Mucosa of rectum (tissue), 2 donors: ENCODE data around the gene GMEB2.

Source experiments
- H3K27ac ChIP-seq, 2 donors: one replicate each; pipeline ENCODE4 v1.7.0; 2013; ENCODE audit warnings: inconsistent platforms in 2 of 2, low read depth in 2 of 2, low read length in 2 of 2
- H3K27me3 ChIP-seq, 2 donors: one replicate each; pipeline ENCODE4 v1.7.0; 2013; ENCODE audit warnings: low read length in 2 of 2; ENCODE audit not compliant: control insufficient read depth in 2 of 2, insufficient read depth in 2 of 2
- H3K36me3 ChIP-seq, 2 donors: one replicate each; pipeline ENCODE4 v1.7.0; 2013; ENCODE audit warnings: low read length in 2 of 2; ENCODE audit not compliant: control insufficient read depth in 2 of 2, insufficient read depth in 2 of 2
- H3K4me1 ChIP-seq, 2 donors: one replicate each; pipeline ENCODE4 v1.7.0; 2013; ENCODE audit warnings: low read length in 2 of 2, mild to moderate bottlenecking in 1 of 2; ENCODE audit not compliant: control insufficient read depth in 2 of 2, insufficient read depth in 2 of 2
- H3K4me3 ChIP-seq, 2 donors: one replicate each; pipeline ENCODE4 v1.7.0; 2013; ENCODE audit warnings: low read length in 2 of 2
- H3K9ac ChIP-seq, 2 donors: one replicate each; pipeline ENCODE4 v1.7.0; 2013; ENCODE audit warnings: low read length in 2 of 2, low read depth in 1 of 2, mild to moderate bottlenecking in 1 of 2
- H3K9me3 ChIP-seq, 2 donors: one replicate each; pipeline ENCODE4 v1.7.0; 2013; ENCODE audit warnings: low read length in 2 of 2; ENCODE audit not compliant: control insufficient read depth in 2 of 2
- donor health status: healthy.
- donor health status: Normal muscosa, but diverticular disease.

Gene GMEB2

DNA sequence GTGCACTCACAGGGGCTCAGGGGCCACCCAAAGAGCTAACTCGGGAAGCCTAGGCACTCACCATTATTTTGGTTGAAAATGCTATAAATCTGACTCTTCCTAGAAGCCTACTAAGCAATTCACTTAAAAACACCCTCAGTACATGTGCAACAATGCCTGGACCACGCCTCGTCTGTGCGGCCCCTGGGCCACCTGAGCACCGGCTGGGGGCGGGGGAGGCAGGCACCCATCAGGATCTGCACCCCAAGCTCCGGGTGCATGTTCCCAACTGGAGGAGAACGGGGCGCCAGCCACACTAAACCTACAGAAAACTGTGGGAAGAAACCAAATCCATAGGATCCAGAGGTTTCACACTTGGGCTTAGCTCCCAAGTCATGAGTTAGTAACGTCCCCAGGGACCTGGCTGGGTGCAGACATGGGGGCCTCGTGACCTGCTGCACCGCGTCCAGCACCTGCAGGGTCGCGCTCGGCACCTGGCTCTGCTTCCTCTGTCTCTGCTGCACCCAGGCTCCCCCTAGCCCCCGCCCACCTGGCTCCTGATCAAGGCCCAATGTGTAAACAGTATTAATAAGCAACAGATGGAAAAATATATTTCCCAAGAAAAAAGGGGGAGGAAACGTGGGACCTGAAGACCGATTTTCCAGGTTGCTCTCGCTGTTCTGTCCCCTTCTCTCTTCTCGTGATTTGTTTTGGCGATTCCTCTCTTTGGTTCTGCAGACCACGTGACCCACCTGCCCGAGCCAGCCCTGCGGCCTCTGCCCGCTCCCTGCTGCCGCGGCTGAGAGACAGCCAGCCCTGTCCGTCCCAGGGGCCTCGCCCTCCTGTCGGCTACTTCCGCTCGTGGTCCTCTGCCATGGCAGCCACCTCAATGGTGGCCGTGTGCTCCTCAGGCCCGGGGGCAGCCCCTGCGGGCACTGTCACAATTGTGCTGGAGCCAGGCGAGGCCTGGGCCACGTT is 37.4 kb downstream of the GMEB2 start:
- Histone ChIP-seq H3K27ac (no peak overlapping the region), H3K36me3 (peaks cover 25 to 37% of the 10 kb centered on the region in 2 donors), H3K9ac (no peak overlapping the region), H3K4me3 (no peak overlapping the region), H3K9me3 (no peaks in the 10 kb centered on the region), H3K4me1 (no peaks in the 10 kb centered on the region), H3K27me3 (no peaks in the 10 kb centered on the region)

- H3K9me3 ChIP-seq, result no peaks in the 10 kb centered on the region
- H3K4me3 ChIP-seq, result no peak overlapping the region
- no peak overlapping the region for H3K9ac ChIP-seq
- no peaks in the 10 kb centered on the region for H3K27me3 ChIP-seq
- peaks cover 25 to 33% of the 10 kb centered on the region in 2 donors for H3K36me3 ChIP-seq
- no peak overlapping the region for H3K27ac ChIP-seq
- H3K4me1 ChIP-seq, result no peaks in the 10 kb centered on the region
These were observed 38.3 kb downstream of the GMEB2 start for GRCh38 chr20:63588641-63589041.

GRCh38 chr20:63587776-63588591 is 38.9 kb downstream of the GMEB2 start:
- no peak overlapping the region for H3K4me3 ChIP-seq
- H3K27me3 ChIP-seq, result no peaks in the 10 kb centered on the region
- no peaks in the 10 kb centered on the region for H3K9me3 ChIP-seq
- H3K4me1 ChIP-seq, result no peaks in the 10 kb centered on the region
- peaks cover 25 to 30% of the 10 kb centered on the region in 2 donors for H3K36me3 ChIP-seq
- H3K27ac ChIP-seq, result no peak overlapping the region
- no peak overlapping the region for H3K9ac ChIP-seq

DNA sequence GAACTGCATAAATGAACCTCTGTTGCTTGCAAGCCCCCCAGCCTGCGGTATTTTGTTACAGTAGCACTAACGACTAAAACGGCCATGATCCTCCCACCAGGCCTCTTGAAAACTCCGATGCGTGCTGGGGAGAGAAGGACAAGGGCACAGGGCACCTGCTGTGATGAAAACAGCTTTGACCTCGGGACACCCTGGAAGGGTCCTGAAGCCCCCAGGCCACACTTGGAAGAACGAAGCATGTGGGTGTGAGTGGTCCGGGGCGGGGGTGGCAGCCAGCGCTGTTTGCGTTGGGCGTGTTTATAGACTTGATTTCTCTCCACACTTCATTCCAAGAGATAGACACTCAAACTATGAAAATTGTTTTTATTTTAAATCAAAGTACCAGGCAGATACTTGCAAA is 39.6 kb downstream of the GMEB2 start:
- Histone ChIP-seq H3K27me3 (no peaks in the 10 kb centered on the region), H3K9ac (no peak overlapping the region), H3K4me1 (no peaks in the 10 kb centered on the region), H3K36me3 (peaks cover 20 to 22% of the 10 kb centered on the region in 2 donors), H3K27ac (no peak overlapping the region), H3K4me3 (no peak overlapping the region), H3K9me3 (no peaks in the 10 kb centered on the region)

DNA sequence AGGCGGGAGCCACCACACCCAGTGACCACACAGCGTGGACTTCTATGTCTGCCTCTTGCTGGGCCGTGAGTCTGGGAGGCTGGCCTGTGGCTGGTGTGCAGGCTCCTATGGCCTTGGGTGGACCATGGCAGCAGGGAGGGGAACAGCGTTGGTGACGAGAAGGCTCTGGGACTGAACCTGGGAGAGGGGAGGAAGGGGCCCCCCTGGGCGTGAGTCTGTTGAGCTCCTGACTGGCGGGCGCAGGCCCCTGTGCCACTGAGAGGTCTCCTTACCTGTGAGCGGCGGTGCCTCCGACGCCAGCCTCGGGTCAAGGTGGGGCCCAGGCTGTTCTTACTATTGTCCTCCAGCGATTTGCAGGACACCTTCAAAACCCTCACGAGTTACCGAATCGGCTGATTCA is 40.1 kb downstream of the GMEB2 start:
- Histone ChIP-seq H3K27me3 (no peaks in the 10 kb centered on the region), H3K4me3 (no peak overlapping the region), H3K9ac (no peak overlapping the region), H3K27ac (no peak overlapping the region), H3K9me3 (no peaks in the 10 kb centered on the region), H3K36me3 (peaks cover 17 to 18% of the 10 kb centered on the region in 2 donors), H3K4me1 (no peaks in the 10 kb centered on the region)

DNA sequence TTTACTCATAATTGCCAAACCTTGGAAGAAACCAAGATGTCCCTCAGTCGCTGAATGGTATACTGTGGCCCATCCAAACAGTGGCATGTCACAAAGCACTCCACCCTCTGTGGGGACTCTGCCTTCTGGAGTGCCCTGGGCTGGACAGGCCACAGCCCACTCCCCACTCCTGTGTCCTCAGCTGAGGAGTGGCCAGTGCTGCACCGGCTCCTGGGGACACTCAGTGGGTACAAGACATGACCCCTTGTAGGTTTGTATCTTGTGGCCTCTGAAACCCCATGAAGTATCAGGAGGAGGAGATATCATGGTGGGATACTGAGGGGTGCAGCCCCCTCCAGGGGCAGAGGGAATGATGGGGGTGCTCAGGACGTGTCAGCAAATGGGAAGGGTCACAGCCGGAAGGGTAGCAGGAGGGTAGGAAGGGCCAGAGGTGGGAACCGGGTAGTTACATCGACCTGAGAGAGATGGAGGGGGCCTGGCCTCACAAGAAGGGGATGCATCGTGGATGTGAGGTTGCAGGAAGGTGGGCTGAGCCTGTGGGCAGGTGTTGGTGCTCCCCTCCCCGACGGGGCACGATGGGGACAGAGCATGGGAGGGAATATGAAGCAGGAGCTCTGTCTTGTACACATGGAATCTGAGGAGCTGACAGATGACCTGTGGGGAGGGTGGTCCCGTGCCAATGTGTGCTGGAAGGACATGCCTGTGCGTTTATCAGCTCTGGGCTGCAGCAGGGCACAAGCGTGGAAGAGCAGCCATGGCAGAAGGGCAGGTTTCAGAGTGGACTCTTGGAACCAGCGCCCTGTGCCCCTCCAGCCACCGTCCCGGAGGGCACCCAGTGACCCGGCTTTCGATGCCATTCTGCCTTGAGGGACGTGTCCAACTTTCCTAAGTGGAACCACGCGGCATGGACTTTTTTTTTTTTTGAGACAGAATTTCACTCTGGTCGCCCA is 41.0 kb downstream of the GMEB2 start:
- Histone ChIP-seq H3K36me3 (peaks cover 13% of the 10 kb centered on the region in 2 donors), H3K4me3 (no peak overlapping the region), H3K27me3 (no peaks in the 10 kb centered on the region), H3K9me3 (no peaks in the 10 kb centered on the region), H3K4me1 (no peaks in the 10 kb centered on the region), H3K27ac (no peak overlapping the region), H3K9ac (no peak overlapping the region)

DNA sequence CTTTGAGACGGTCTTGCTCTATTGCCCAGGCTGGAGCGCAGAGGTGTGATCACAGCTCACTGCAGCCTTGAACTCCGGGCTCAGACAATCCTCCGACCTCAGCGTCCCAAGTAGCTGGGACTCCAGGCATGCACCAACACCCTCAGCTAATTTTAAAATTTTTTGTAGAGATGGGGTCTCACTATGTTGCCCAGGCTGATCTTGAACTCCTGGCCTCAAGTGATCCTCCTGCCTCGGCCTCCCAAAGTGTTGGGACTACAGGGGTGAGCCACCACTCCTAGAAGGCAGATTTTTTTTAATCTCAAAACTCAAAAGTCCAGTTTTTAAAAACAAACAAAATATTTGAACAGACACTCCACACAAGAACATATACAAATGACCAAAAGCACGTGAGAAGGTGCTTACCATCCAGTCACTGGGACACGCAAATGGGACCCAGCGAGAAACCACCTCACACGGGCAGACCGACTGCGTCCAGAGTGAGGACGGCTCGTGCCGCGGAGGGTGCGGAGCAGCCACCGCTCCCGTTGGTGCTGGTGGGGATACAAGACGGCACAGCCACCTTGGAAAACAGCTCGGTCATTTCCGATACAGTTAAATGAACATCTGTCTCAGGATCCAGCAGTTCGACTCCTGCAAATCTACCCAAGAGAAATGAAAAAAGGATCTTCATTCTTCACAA is 44.4 kb downstream of the GMEB2 start:
- Histone ChIP-seq H3K4me3 (no peak overlapping the region), H3K9ac (no peak overlapping the region), H3K4me1 (no peaks in the 10 kb centered on the region), H3K36me3 (no peaks in the 10 kb centered on the region), H3K27me3 (peaks cover 7 to 10% of the 10 kb centered on the region in 2 donors), H3K27ac (no peak overlapping the region), H3K9me3 (no peaks in the 10 kb centered on the region)

DNA sequence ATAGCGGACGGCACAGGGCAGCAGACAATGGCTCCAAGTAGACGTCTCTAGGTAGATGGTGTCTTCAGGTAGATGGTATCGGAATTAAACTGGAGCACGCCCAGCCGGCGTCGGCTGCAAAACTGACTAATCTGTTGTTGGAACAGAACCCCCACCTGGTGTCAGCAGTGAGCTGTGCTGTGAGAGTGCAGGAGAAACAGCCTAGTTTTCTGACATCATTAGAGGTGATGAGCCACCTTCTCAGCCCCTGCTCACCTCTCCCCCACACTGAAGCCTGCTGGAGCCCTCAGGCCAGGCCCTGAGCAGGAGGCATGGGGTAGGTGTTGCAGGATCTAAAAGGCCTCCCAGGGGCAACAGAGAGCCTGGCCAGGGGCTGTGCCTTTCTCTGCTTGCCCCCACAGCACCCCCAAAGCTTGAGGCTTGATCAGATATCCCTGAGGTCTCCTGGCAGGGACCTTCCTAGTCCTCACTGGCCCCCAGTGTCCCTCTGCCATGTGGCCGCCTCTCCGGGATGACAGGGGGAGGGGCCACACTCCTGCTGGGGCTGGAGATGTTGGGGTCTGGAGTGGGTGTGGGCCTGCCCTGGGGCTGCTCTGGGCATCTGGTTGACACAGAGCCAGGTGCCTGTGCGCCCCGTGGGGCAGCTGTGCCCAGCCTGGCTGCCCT is 46.0 kb downstream of the GMEB2 start:
- Histone ChIP-seq H3K27ac (no peak overlapping the region), H3K9ac (no peak overlapping the region), H3K27me3 (peaks cover 7 to 10% of the 10 kb centered on the region in 2 donors)

More for the DNA sequence above, 46.0 kb downstream of the GMEB2 start:
- no peaks in the 10 kb centered on the region for H3K9me3 ChIP-seq
- H3K4me3 ChIP-seq, result no peak overlapping the region
- H3K4me1 ChIP-seq, result no peaks in the 10 kb centered on the region
- no peaks in the 10 kb centered on the region for H3K36me3 ChIP-seq
